Measurements from ENCODE around the gene MAPK8IP3.

MAPK8IP3 gene

GRCh38 chr16:1708083-1708767 is 2.2 kb downstream of the MAPK8IP3 start:
- H3K4me2 ChIP-seq (ENCODE audit: low read length): no peak overlapping the region
- no peak overlapping the region for H3K4me3 ChIP-seq (ENCODE audit: low read length)
- H3K27me3 ChIP-seq (ENCODE audit: low read depth, low read length): no peaks in the 10 kb centered on the region
- peaks cover 59% of the 10 kb centered on the region for H3K79me2 ChIP-seq (ENCODE audit: low read length)
- no peak for TF ChIP-seq EZH2phosphoT487 (IDR thresholded peaks at IDR 0.05; ENCODE audit: low read depth)
- TF ChIP-seq, protein P1, sequence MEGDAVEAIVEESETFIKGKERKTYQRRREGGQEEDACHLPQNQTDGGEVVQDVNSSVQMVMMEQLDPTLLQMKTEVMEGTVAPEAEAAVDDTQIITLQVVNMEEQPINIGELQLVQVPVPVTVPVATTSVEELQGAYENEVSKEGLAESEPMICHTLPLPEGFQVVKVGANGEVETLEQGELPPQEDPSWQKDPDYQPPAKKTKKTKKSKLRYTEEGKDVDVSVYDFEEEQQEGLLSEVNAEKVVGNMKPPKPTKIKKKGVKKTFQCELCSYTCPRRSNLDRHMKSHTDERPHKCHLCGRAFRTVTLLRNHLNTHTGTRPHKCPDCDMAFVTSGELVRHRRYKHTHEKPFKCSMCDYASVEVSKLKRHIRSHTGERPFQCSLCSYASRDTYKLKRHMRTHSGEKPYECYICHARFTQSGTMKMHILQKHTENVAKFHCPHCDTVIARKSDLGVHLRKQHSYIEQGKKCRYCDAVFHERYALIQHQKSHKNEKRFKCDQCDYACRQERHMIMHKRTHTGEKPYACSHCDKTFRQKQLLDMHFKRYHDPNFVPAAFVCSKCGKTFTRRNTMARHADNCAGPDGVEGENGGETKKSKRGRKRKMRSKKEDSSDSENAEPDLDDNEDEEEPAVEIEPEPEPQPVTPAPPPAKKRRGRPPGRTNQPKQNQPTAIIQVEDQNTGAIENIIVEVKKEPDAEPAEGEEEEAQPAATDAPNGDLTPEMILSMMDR (IDR thresholded peaks at IDR 0.05; ENCODE audit: low read depth, low read length): no peak
- peaks cover 7% of the 10 kb centered on the region for H3K36me3 ChIP-seq (replicated peaks; ENCODE audit: low read depth, low read length)
- no peak overlapping the region for H2AFZ ChIP-seq (ENCODE audit: low read depth, low read length)
- peaks cover 8% of the 10 kb centered on the region; the same call in 1 of the 2 replicates for H3K4me1 ChIP-seq (ENCODE audit: low read length)
- no peaks in the 10 kb centered on the region for H3K9me3 ChIP-seq (ENCODE audit: insufficient read depth, low read length)
- no peak overlapping the region for H3K9ac ChIP-seq (ENCODE audit: low read length)
- H3K27ac ChIP-seq (ENCODE audit: low read length): no peak overlapping the region
- peaks cover 30% of the 10 kb centered on the region for H4K20me1 ChIP-seq (ENCODE audit: insufficient read depth, low read length)

DNA sequence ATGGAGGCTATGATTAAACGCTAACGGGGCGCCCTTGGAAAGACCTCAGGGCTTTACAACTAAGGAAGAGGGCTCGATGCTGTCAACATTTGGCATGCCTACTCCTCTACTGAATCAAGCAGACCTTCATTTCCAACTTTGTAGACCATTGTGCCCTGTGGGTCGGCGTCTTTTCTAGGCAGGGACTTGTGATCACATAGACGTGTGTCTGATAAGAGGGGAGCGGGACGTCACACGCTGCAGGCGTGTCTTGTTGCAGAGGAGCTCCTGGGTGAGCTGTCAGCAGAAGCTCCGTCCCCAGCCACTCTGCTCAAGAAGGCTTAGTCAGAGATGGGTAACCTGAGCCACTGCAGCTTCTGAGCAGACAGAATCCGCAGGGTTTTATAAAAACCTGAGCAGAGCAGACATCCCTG is 2.8 kb downstream of the MAPK8IP3 start:
- Histone ChIP-seq H3K27me3 (ENCODE audit: low read depth, low read length) (no peaks in the 10 kb centered on the region), H3K36me3 (replicated peaks; ENCODE audit: low read depth, low read length) (peaks cover 7% of the 10 kb centered on the region), H3K27ac (ENCODE audit: low read length) (no peak overlapping the region), H3K4me2 (ENCODE audit: low read length) (no peak overlapping the region), H4K20me1 (ENCODE audit: insufficient read depth, low read length) (peaks cover 35% of the 10 kb centered on the region), H3K9me3 (ENCODE audit: insufficient read depth, low read length) (no peaks in the 10 kb centered on the region), H2AFZ (ENCODE audit: low read depth, low read length) (no peak overlapping the region), H3K79me2 (ENCODE audit: low read length) (peaks cover 65% of the 10 kb centered on the region), H3K4me1 (ENCODE audit: low read length) (peaks cover 8% of the 10 kb centered on the region; the same call in 1 of the 2 replicates), H3K4me3 (ENCODE audit: low read length) (no peak overlapping the region), H3K9ac (ENCODE audit: low read length) (no peak overlapping the region)
- no peak for TF ChIP-seq EZH2phosphoT487 (IDR thresholded peaks at IDR 0.05; ENCODE audit: low read depth)
- TF ChIP-seq, protein P1 (IDR thresholded peaks at IDR 0.05; ENCODE audit: low read depth, low read length): no peak

DNA sequence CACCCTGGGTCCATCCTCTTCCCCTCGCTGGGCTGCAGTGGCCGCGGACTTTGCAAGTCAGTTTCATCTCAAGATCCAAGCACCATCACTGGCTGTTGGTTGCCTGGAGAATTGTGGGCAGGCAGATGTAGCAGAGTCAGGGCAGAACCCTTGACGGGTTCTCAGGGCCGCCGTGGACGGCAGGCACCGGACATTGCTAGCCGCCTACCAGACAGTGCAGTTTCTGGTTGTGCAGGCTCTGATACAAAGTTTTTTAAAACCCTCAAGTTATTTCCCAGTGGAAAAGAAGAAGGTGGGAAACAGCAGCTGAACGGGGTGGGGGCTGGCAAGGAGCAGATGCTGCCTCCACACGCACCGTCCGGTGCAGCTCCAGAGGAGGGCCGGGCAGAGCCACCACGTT is 3.4 kb downstream of the MAPK8IP3 start:
- TF ChIP-seq EZH2phosphoT487 (IDR thresholded peaks at IDR 0.05; ENCODE audit: low read depth): no peak
- TF ChIP-seq, protein P1 (IDR thresholded peaks at IDR 0.05; ENCODE audit: low read depth, low read length): no peak
- no peaks in the 10 kb centered on the region for H3K27me3 ChIP-seq (ENCODE audit: low read depth, low read length)
- H3K36me3 ChIP-seq (replicated peaks; ENCODE audit: low read depth, low read length): peaks cover 7% of the 10 kb centered on the region
- H3K4me1 ChIP-seq (ENCODE audit: low read length): peaks cover 8% of the 10 kb centered on the region; the same call in 1 of the 2 replicates
- H3K9ac ChIP-seq (ENCODE audit: low read length): no peak overlapping the region
- no peaks in the 10 kb centered on the region for H3K9me3 ChIP-seq (ENCODE audit: insufficient read depth, low read length)
- no peak overlapping the region for H3K4me3 ChIP-seq (ENCODE audit: low read length)
- H3K79me2 ChIP-seq (ENCODE audit: low read length): peaks cover 70% of the 10 kb centered on the region
- peaks cover 41% of the 10 kb centered on the region for H4K20me1 ChIP-seq (ENCODE audit: insufficient read depth, low read length)
- no peak overlapping the region for H3K27ac ChIP-seq (ENCODE audit: low read length)
- H3K4me2 ChIP-seq (ENCODE audit: low read length): no peak overlapping the region
- H2AFZ ChIP-seq (ENCODE audit: low read depth, low read length): no peak overlapping the region

GRCh38 chr16:1710811-1711507 is 5.0 kb downstream of the MAPK8IP3 start:
- no peak overlapping the region for H3K27ac ChIP-seq (ENCODE audit: low read length)
- peaks cover 45% of the 10 kb centered on the region for H4K20me1 ChIP-seq (ENCODE audit: insufficient read depth, low read length)
- no peak overlapping the region for H3K4me2 ChIP-seq (ENCODE audit: low read length)

More at GRCh38 chr16:1710811-1711507, 5.0 kb downstream of the MAPK8IP3 start:
- Histone ChIP-seq H3K36me3 (replicated peaks; ENCODE audit: low read depth, low read length) (peaks cover 7% of the 10 kb centered on the region), H3K27me3 (ENCODE audit: low read depth, low read length) (no peaks in the 10 kb centered on the region), H3K9me3 (ENCODE audit: insufficient read depth, low read length) (no peaks in the 10 kb centered on the region), H3K79me2 (ENCODE audit: low read length) (peaks cover 80% of the 10 kb centered on the region), H3K9ac (ENCODE audit: low read length) (no peak overlapping the region), H3K4me1 (ENCODE audit: low read length) (peaks cover 8% of the 10 kb centered on the region; the same call in 1 of the 2 replicates), H2AFZ (ENCODE audit: low read depth, low read length) (no peak overlapping the region), H3K4me3 (ENCODE audit: low read length) (no peak overlapping the region)
- TF ChIP-seq EZH2phosphoT487 (IDR thresholded peaks at IDR 0.05; ENCODE audit: low read depth): no peak
- TF ChIP-seq, protein P1 (IDR thresholded peaks at IDR 0.05; ENCODE audit: low read depth, low read length): no peak
